GM15510 (cell line): ENCODE results near the gene BEX1.

Source experiments
- POLR2A ChIP-seq: IDR thresholded peaks from 3 replicates; pipeline ENCODE4 v1.6.1; 2011; ENCODE audit warnings: borderline replicate concordance; ENCODE audit not compliant: insufficient read length; ENCODE audit errors: extremely low read depth

BEX1 gene

GRCh38 chrX:103017542-103017941 is 46.4 kb downstream of the BEX1 start:
- TF ChIP-seq POLR2A: no peak

- no peak for TF ChIP-seq POLR2A
These were observed 51.0 kb downstream of the BEX1 start for GRCh38 chrX:103012945-103013344.
